ENCODE measurements around the gene MXRA8. TPM values are rescaled to one million over a fixed set of nuclear protein-coding genes. Genes with fewer than 3 reads are reported as not detected.

The MXRA8 gene
- total and polyA plus RNA-seq, 4 donors = 38.5 to 213 (median 66.9) TPM

- peaks cover 0 to 4% (median 0%) of the 10 kb centered on the region in 5 donors for H3K4me1 ChIP-seq (ENCODE audit: control insufficient read depth in 5 of 5, insufficient read depth in 5 of 5, low read length in 5 of 5)
- DNase-seq = no peak
- ATAC-seq (ENCODE audit: insufficient read depth, low FRiP score) = no peak
- no peak overlapping the region for H3K9ac ChIP-seq (ENCODE audit: insufficient read depth in 1 of 2, low read length in 2 of 2)
- 96 to 98% methylated on average over 12 to 16 of the region's 16 CpGs for WGBS, 2 donors
- H3K27ac ChIP-seq (ENCODE audit: low read depth in 1 of 2, low read length in 1 of 2) = no peak overlapping the region
- no peaks in the 10 kb centered on the region for H3K27me3 ChIP-seq (ENCODE audit: control insufficient read depth in 3 of 3, insufficient read depth in 3 of 3, low read length in 2 of 3)
- no peaks in the 10 kb centered on the region for H3K9me3 ChIP-seq (ENCODE audit: control insufficient read depth in 4 of 4, insufficient read depth in 3 of 4, low read length in 3 of 4)
- no peak overlapping the region for H3K4me3 ChIP-seq
- peaks cover 0 to 16% (median 5%) of the 10 kb centered on the region in 4 donors for H3K36me3 ChIP-seq (ENCODE audit: control insufficient read depth in 4 of 4, insufficient read depth in 4 of 4, low read length in 4 of 4)
- no peak for TF ChIP-seq CTCF (IDR thresholded peaks at IDR 0.05; ENCODE audit: control extremely low read depth, extremely low read depth)
Observed at GRCh38 chr1:1380860-1381259, 22.5 kb upstream of the MXRA8 start.

DNA sequence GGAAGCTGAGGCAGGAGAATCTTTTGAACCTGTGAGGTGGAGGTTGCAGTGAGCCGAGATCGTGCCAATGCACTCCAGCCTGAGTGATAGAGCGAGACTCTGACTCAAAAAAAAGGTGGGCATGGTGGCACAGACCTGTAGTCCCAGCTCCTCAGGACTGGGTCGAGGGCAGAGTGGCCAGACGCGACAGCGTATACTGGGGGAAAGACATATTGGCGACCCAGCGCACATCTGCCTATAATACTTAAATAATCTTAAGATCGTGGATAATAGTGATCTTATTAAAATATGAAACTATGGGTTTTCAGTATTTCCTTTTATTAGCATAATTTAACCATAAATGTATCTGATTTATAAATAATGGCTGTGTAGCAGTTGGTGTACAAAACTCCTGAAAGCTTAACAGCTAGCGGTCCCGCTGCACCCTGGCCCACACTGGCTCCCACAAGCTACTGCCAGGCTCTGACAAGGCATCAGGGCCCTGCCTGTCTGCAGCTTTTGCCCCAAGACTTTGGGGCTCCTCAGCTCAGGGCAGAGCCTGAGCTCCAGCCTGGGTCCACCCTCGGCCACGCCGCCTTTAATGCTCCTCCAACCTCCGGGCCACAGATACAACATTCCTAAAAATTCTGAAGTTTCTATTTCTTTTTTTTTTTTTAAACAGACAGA, 19.3 kb upstream of the MXRA8 start:
- Histone ChIP-seq H3K9ac (ENCODE audit: insufficient read depth in 1 of 2, low read length in 2 of 2) (no peak overlapping the region), H3K4me1 (ENCODE audit: control insufficient read depth in 5 of 5, insufficient read depth in 5 of 5, low read length in 5 of 5) (peaks cover 0 to 11% (median 7%) of the 10 kb centered on the region in 5 donors), H3K9me3 (ENCODE audit: control insufficient read depth in 4 of 4, insufficient read depth in 3 of 4, low read length in 3 of 4) (no peaks in the 10 kb centered on the region), H3K27ac (ENCODE audit: low read depth in 1 of 2, low read length in 1 of 2) (no peak overlapping the region), H3K27me3 (ENCODE audit: control insufficient read depth in 3 of 3, insufficient read depth in 3 of 3, low read length in 2 of 3) (no peaks in the 10 kb centered on the region), H3K36me3 (ENCODE audit: control insufficient read depth in 4 of 4, insufficient read depth in 4 of 4, low read length in 4 of 4) (peaks cover 0 to 16% (median 2%) of the 10 kb centered on the region in 4 donors), H3K4me3 (no peak overlapping the region)
- DNase-seq (no peak), ATAC-seq (ENCODE audit: insufficient read depth, low FRiP score) (no peak)
- 97% methylated on average over 16 of the region's 16 CpGs for WGBS, 2 donors
- no peak for TF ChIP-seq CTCF (IDR thresholded peaks at IDR 0.05; ENCODE audit: control extremely low read depth, extremely low read depth)

- Histone ChIP-seq H3K9ac (ENCODE audit: insufficient read depth in 1 of 2, low read length in 2 of 2) (no peak overlapping the region), H3K27me3 (ENCODE audit: control insufficient read depth in 3 of 3, insufficient read depth in 3 of 3, low read length in 2 of 3) (no peaks in the 10 kb centered on the region), H3K27ac (ENCODE audit: low read depth in 1 of 2, low read length in 1 of 2) (no peak overlapping the region), H3K4me3 (no peak overlapping the region), H3K36me3 (ENCODE audit: control insufficient read depth in 4 of 4, insufficient read depth in 4 of 4, low read length in 4 of 4) (peaks cover 0 to 16% (median under 1%) of the 10 kb centered on the region in 4 donors), H3K9me3 (ENCODE audit: control insufficient read depth in 4 of 4, insufficient read depth in 3 of 4, low read length in 3 of 4) (no peaks in the 10 kb centered on the region), H3K4me1 (ENCODE audit: control insufficient read depth in 5 of 5, insufficient read depth in 5 of 5, low read length in 5 of 5) (peaks cover 0 to 17% (median 7%) of the 10 kb centered on the region in 5 donors)
- 93 to 95% methylated on average over 10 of the region's 10 CpGs for WGBS, 2 donors
- DNase-seq = no peak
- no peak for ATAC-seq (ENCODE audit: insufficient read depth, low FRiP score)
- no peak for TF ChIP-seq CTCF (IDR thresholded peaks at IDR 0.05; ENCODE audit: control extremely low read depth, extremely low read depth)
Observed at GRCh38 chr1:1376551-1377226, 18.3 kb upstream of the MXRA8 start.

All from lung (tissue), 12 donors.